GM12878 (cell line): ENCODE measurements around the gene GPC6. TPM values are rescaled to one million over a fixed set of nuclear protein-coding genes. Genes with fewer than 3 reads are reported as not detected.

Experiments used
- ATAC-seq: fragments of 200-7000 bp; cut with Tn5 transposase; 3 replicates; pipeline ENCODE4 v1.9.1; 2020; ENCODE audit warnings: mild to moderate bottlenecking, moderate library complexity
- BruUV-seq: library from RNA; stranded (reverse); fragments of 400-500 nt; replicated peaks from 2 replicates; lab custom pipeline; 2021; lab: Mats Ljungman, UMichigan
- CTCF ChIA-PET: fragments of 300-600 bp; sonication (Branson Sonifier 250); formaldehyde crosslinking; extraction: SDS; loops from one replicate; lab custom pipeline; 2021; ENCODE audit warnings: inconsistent platforms; lab: Yijun Ruan, JAX
- POLR2A ChIA-PET: fragments of 350-600 bp; formaldehyde crosslinking; extraction: SDS; loops from one replicate; lab custom pipeline; 2021; ENCODE audit warnings: inconsistent platforms; lab: Charles Lee
- RAD21 ChIA-PET: fragments of 300-600 bp; sonication (Branson Sonifier 250); formaldehyde crosslinking; loops from one replicate; lab custom pipeline; 2023; ENCODE audit warnings: antibody characterized with exemption; ENCODE audit not compliant: unreplicated experiment; lab: Charles Lee
- SMC1A ChIA-PET: fragments of 300-600 bp; sonication (Branson Sonifier 250); formaldehyde crosslinking; loops from one replicate; lab custom pipeline; 2023; ENCODE audit not compliant: unreplicated experiment, uncharacterized antibody; lab: Charles Lee
- DNase-seq: peaks from one replicate; pipeline ENCODE4 v3.0.0-alpha.2; 2011; ENCODE audit warnings: low read depth, low spot score
- FAIRE-seq: peaks from 3 replicates; lab custom pipeline; 2011; peaks lifted over from hg19 to GRCh38; lab: Jason Lieb, UNC
- H2AFZ ChIP-seq: 2 replicates; pipeline ENCODE4 v1.6.0; 2011; ENCODE audit warnings: low read depth, low read length, control low read depth; ENCODE audit not compliant: control insufficient read depth
- H3K27ac ChIP-seq: 2 replicates; pipeline ENCODE4 v1.5.1; 2011; ENCODE audit warnings: control low read depth; ENCODE audit not compliant: control insufficient read depth, insufficient read depth
- H3K27me3 ChIP-seq, 2 experiments: replicated peaks in 1 of 2; 2 replicates each; pipeline versions ENCODE4 v1.6.0 to v1.6.1; 2011; ENCODE audit warnings: low read length in 1 of 2; ENCODE audit not compliant: control insufficient read depth in 2 of 2, insufficient read depth in 2 of 2
- H3K36me3 ChIP-seq, 2 experiments: 2 replicates each; pipeline ENCODE4 v1.5.1; 2011; ENCODE audit warnings: low read length in 1 of 2; ENCODE audit not compliant: control insufficient read depth in 2 of 2, insufficient read depth in 2 of 2
- H3K4me1 ChIP-seq: 2 replicates; pipeline ENCODE4 v1.6.1; 2011; ENCODE audit warnings: mild to moderate bottlenecking, low read length, moderate library complexity, mixed read lengths; ENCODE audit not compliant: control insufficient read depth, insufficient read depth
- H3K4me2 ChIP-seq: 2 replicates; pipeline ENCODE4 v1.6.0; 2011; ENCODE audit warnings: control low read depth; ENCODE audit not compliant: control insufficient read depth, insufficient read depth
- H3K4me3 ChIP-seq: fragments of 200-600 bp; sonication (generic); 2 replicates; pipeline ENCODE4 v1.5.1; 2016
- H3K79me2 ChIP-seq: 2 replicates; pipeline ENCODE4 v1.6.0; 2011; ENCODE audit warnings: low read length; ENCODE audit not compliant: control insufficient read depth, insufficient read depth
- H3K9ac ChIP-seq: 2 replicates; pipeline ENCODE4 v1.8.0; 2011; ENCODE audit warnings: low read length, control low read depth, mixed read lengths; ENCODE audit not compliant: control insufficient read depth, insufficient read depth
- H3K9me3 ChIP-seq: replicated peaks from 3 replicates; pipeline ENCODE4 v1.5.1; 2011; ENCODE audit warnings: mild to moderate bottlenecking, low read length; ENCODE audit not compliant: control insufficient read depth, insufficient read depth
- H4K20me1 ChIP-seq: 2 replicates; pipeline ENCODE4 v1.6.0; 2011; ENCODE audit not compliant: control insufficient read depth, insufficient read depth
- BRCA1 ChIP-seq: IDR thresholded peaks from 2 replicates; pipeline ENCODE4 v1.6.1; 2011; ENCODE audit warnings: low read depth, low read length, improper control_type of control experiment
- CBX3 ChIP-seq: fragments of 200-600 bp; sonication (generic); IDR thresholded peaks from 2 replicates; pipeline ENCODE4 v1.6.1; 2016; ENCODE audit warnings: low read depth, borderline replicate concordance
- CHD1 ChIP-seq: IDR thresholded peaks from 2 replicates; pipeline ENCODE4 v1.6.1; 2012; ENCODE audit warnings: low read depth, low read length, improper control_type of control experiment
- IKZF1 ChIP-seq: fragments of 450-650 bp; conservative IDR thresholded peaks from 2 replicates; pipeline ENCODE4 v1.6.1; 2017; ENCODE audit warnings: antibody characterized with exemption, mild to moderate bottlenecking
- KAT2A ChIP-seq: conservative IDR thresholded peaks from 2 replicates; pipeline ENCODE4 v1.6.1; 2011; ENCODE audit warnings: low read depth, low read length; ENCODE audit not compliant: control insufficient read depth
- LARP7 ChIP-seq: fragments of 450-650 bp; IDR thresholded peaks from 2 replicates; pipeline ENCODE4 v1.6.1; 2017; ENCODE audit warnings: mild to moderate bottlenecking
- MLLT1 ChIP-seq: fragments of 450-650 bp; IDR thresholded peaks from 2 replicates; pipeline ENCODE4 v1.6.1; 2016; ENCODE audit warnings: mild to moderate bottlenecking
- MYC ChIP-seq: IDR thresholded peaks from 2 replicates; pipeline ENCODE4 v1.6.1; 2011; ENCODE audit warnings: mild to moderate bottlenecking, low read length, moderate library complexity, inconsistent platforms; ENCODE audit not compliant: insufficient read depth, insufficient replicate concordance, insufficient read length, severe bottlenecking
- NFYA ChIP-seq: IDR thresholded peaks from 2 replicates; pipeline ENCODE4 v1.6.1; 2011; ENCODE audit warnings: low read depth, mild to moderate bottlenecking, low read length, improper control_type of control experiment, borderline replicate concordance
- NRF1 ChIP-seq: conservative IDR thresholded peaks from 2 replicates; pipeline ENCODE4 v1.6.1; 2011; ENCODE audit warnings: mild to moderate bottlenecking, low read depth, low read length, improper control_type of control experiment
- PAX8 ChIP-seq: fragments of 450-650 bp; IDR thresholded peaks from 2 replicates; pipeline ENCODE4 v1.6.1; 2017; ENCODE audit warnings: mild to moderate bottlenecking, moderate library complexity
- POU2F2 ChIP-seq: IDR thresholded peaks from 3 replicates; pipeline ENCODE4 v1.6.1; 2011; ENCODE audit warnings: low read depth, mild to moderate bottlenecking, low read length, borderline replicate concordance
- RAD21 ChIP-seq: IDR thresholded peaks from 2 replicates; pipeline ENCODE4 v1.6.1; 2011; ENCODE audit warnings: mild to moderate bottlenecking, low read depth, low read length, moderate library complexity; ENCODE audit not compliant: insufficient read depth
- TAF1 ChIP-seq: IDR thresholded peaks from 2 replicates; pipeline ENCODE4 v1.6.1; 2011; ENCODE audit warnings: mild to moderate bottlenecking, low read depth, low read length, borderline replicate concordance
- USF1 ChIP-seq: IDR thresholded peaks from 2 replicates; pipeline ENCODE4 v1.6.1; 2011; ENCODE audit warnings: borderline replicate concordance, low read depth, mild to moderate bottlenecking, moderate library complexity, mixed read lengths, low read length; ENCODE audit not compliant: insufficient read depth; ENCODE audit errors: extremely low read length
- ZNF217 ChIP-seq: fragments of 450-650 bp; IDR thresholded peaks from 2 replicates; pipeline ENCODE4 v1.6.1; 2017; ENCODE audit warnings: antibody characterized with exemption, mild to moderate bottlenecking
- ZNF622 ChIP-seq: fragments of 450-650 bp; IDR thresholded peaks from 2 replicates; pipeline ENCODE4 v1.6.1; 2017; ENCODE audit warnings: mild to moderate bottlenecking, inconsistent platforms
- WGBS: methylation state at CpG from one replicate; pipeline ENCODE4 v1.1.6; 2016; ENCODE audit warnings: low lambda C conversion rate; ENCODE audit not compliant: insufficient replicate concordance, insufficient coverage; ENCODE audit errors: missing lambda C conversion rate; 5-methylcytosine and 5-hydroxymethylcytosine counted together
- in situ Hi-C: fragments of 300-500 bp; cut with MboI; formaldehyde crosslinking; loops from 9 replicates; pipeline ENCODE4 v1.14.3; 2018; ENCODE audit warnings: mixed read lengths
- intact Hi-C: fragments of 100-400 bp; cut with micrococcal nuclease; formaldehyde crosslinking; loops from one replicate; pipeline ENCODE4 v1.14.2; 2022; ENCODE audit not compliant: unreplicated experiment
- polyA plus RNA-seq, 11 experiments: library from polyadenylated mRNA; depleted of rRNA in 4 of 11; unstranded in 6 of 11; stranded (reverse) in 5 of 11; fragments of >200 nt; fragmentation: Nextera tagmentation in 4 of 11; fragmentation: Illumina TruSeq in 1 of 11; extraction: Ambion mirVana in 4 of 11; extraction: Trizol in 1 of 11; gene quantifications; 1 replicate in 1 of 11; 2 replicates in 10 of 11; pipeline versions ENCODE4 v1.2.1 to v1.2.3, GENCODE V29; 2011 to 2016; ENCODE audit warnings: inconsistent platforms in 2 of 11, missing spikeins in 2 of 11, low read depth in 1 of 11
- total RNA-seq, 4 experiments: library from RNA; depleted of rRNA in 3 of 4; stranded (reverse); fragments of >200 nt in 3 of 4; fragmentation: Illumina TruSeq in 1 of 4; extraction: Trizol in 1 of 4; gene quantifications; 2 replicates each; pipeline versions ENCODE4 v1.2.1 to v1.2.3, GENCODE V29; 2013 to 2021

The GPC6 gene
- total and polyA plus RNA-seq, 10 of the 15 experiments (the other 5 are each of a cell fraction or from before 2014, with no cell fraction given): 0.03 to 0.04 (median 0.03) TPM; not detected in 7

GRCh38 chr13:93360021-93360420 is 133.4 kb downstream of the GPC6 start:
- FAIRE-seq (no peak), DNase-seq (no peak), ATAC-seq (no peak)
- ChIA-PET CTCF (no interaction called here), RAD21 (no interaction called here), SMC1A (no interaction called here), POLR2A (no interaction called here)
- Histone ChIP-seq H3K9ac (no peak overlapping the region), H3K9me3 (no peaks in the 10 kb centered on the region), H2AFZ (no peak overlapping the region), H3K27ac (no peak overlapping the region), H3K4me1 (no peaks in the 10 kb centered on the region), H4K20me1 (no peaks in the 10 kb centered on the region), H3K4me3 (no peak overlapping the region), H3K79me2 (no peaks in the 10 kb centered on the region), H3K36me3 (no peaks in the 10 kb centered on the region), H3K27me3 (no peaks in the 10 kb centered on the region), H3K4me2 (no peak overlapping the region)
- intact Hi-C loops: no loop called here
- in situ Hi-C loops: no loop called here
- BruUV-seq: no TSS peak
- WGBS: 34% methylated on average over 4 of the region's 4 CpGs
- TF ChIP-seq ZNF622 (no peak), CBX3 (no peak), LARP7 (no peak), CHD1 (no peak), RAD21 (no peak), BRCA1 (no peak), KAT2A (no peak), MYC (no peak), POU2F2 (no peak), PAX8 (no peak), IKZF1 (no peak), USF1 (no peak), TAF1 (no peak), ZNF217 (no peak), NRF1 (no peak), MLLT1 (no peak), NFYA (no peak)
